Measurements from ENCODE around the gene TRIOBP. TPM values are rescaled to one million over a fixed set of nuclear protein-coding genes. Genes with fewer than 3 reads are reported as not detected.

TRIOBP gene
- total and polyA plus RNA-seq, 2 of the 13 experiments (the other 11 are each of a cell fraction or from before 2014, with no cell fraction given), result 6.1 to 15.4 TPM

- TF ChIP-seq CENPBD1 (CRISPR knock-in tag; IDR thresholded peaks at IDR 0.05; ENCODE audit: borderline replicate concordance, low read depth) (no peak), RARG (CRISPR knock-in tag; IDR thresholded peaks at IDR 0.05; ENCODE audit: low read depth) (no peak), KLF11 (CRISPR knock-in tag; IDR thresholded peaks at IDR 0.05) (no peak), DR1 (CRISPR knock-in tag; IDR thresholded peaks at IDR 0.05) (no peak), ARHGAP35 (CRISPR knock-in tag; IDR thresholded peaks at IDR 0.05; ENCODE audit: borderline replicate concordance) (no peak), ZSCAN12 (CRISPR knock-in tag; IDR thresholded peaks at IDR 0.05) (no peak), NR2F6 (IDR thresholded peaks at IDR 0.05) (no peak), NR2F6 (CRISPR knock-in tag; IDR thresholded peaks at IDR 0.05) (no peak), NPAS2 (CRISPR knock-in tag; IDR thresholded peaks at IDR 0.05; ENCODE audit: borderline replicate concordance) (no peak), ZNF367 (CRISPR knock-in tag; IDR thresholded peaks at IDR 0.05; ENCODE audit: borderline replicate concordance) (no peak), RERE (CRISPR knock-in tag; IDR thresholded peaks at IDR 0.05; ENCODE audit: low read depth) (no peak), ZSCAN22 (CRISPR knock-in tag; IDR thresholded peaks at IDR 0.05) (no peak), FOXP4 (CRISPR knock-in tag; IDR thresholded peaks at IDR 0.05) (no peak), PHF20 (CRISPR knock-in tag; IDR thresholded peaks at IDR 0.05) (0 out of 2 replicates have a peak, but pooled peaks have one; percentile 22), SP140L (CRISPR knock-in tag; IDR thresholded peaks at IDR 0.05; ENCODE audit: borderline replicate concordance) (no peak), MEIS1 (CRISPR knock-in tag; IDR thresholded peaks at IDR 0.05; ENCODE audit: borderline replicate concordance) (no peak), ARID2 (CRISPR knock-in tag; IDR thresholded peaks at IDR 0.05; ENCODE audit: borderline replicate concordance) (no peak), JUN (CRISPR knock-in tag; IDR thresholded peaks at IDR 0.05) (no peak), HMGXB4 (CRISPR knock-in tag; IDR thresholded peaks at IDR 0.05; ENCODE audit: borderline replicate concordance in 1 of 2, low read depth in 1 of 2) (no peak), ZNF747 (CRISPR knock-in tag; IDR thresholded peaks at IDR 0.05; ENCODE audit: borderline replicate concordance) (no peak)
Observed at GRCh38 chr22:37732699-37733607, 36.1 kb downstream of the TRIOBP start (continued).
